Tibial nerve (tissue), 4 donors: ENCODE data around the gene B4GALT6. TPM values are rescaled to one million over a fixed set of nuclear protein-coding genes. Genes with fewer than 3 reads are reported as not detected.

ENCODE experiments used
- DNase-seq, 2 donors: peaks; one replicate each; pipeline ENCODE4 v3.0.0-alpha.2; 2019; ENCODE audit warnings: low spot score in 2 of 2
- H3K27ac ChIP-seq, 4 donors: fragments of 200-600 bp; sonication (generic) in 3 of 4; one replicate each; pipeline ENCODE4 v1.5.1; 2017 to 2019; ENCODE audit warnings: mild to moderate bottlenecking in 1 of 4
- H3K27me3 ChIP-seq, 2 donors: fragments of 200-600 bp; sonication (generic) in 1 of 2; one replicate each; pipeline versions ENCODE4 v1.5.1 to v1.6.0; 2017 to 2019
- H3K36me3 ChIP-seq, 3 donors: fragments of 200-600 bp; sonication (generic); one replicate each; pipeline ENCODE4 v1.5.1; 2018 to 2019
- H3K4me1 ChIP-seq, 4 donors: fragments of 200-600 bp; sonication (generic) in 3 of 4; one replicate each; pipeline ENCODE4 v1.5.1; 2017 to 2019
- H3K4me3 ChIP-seq, 4 donors: fragments of 200-600 bp; sonication (generic) in 3 of 4; one replicate each; pipeline ENCODE4 v1.5.1; 2017 to 2019; ENCODE audit warnings: mild to moderate bottlenecking in 1 of 4, moderate library complexity in 1 of 4
- H3K9me3 ChIP-seq, 4 donors: fragments of 200-600 bp; sonication (generic) in 3 of 4; one replicate each; pipeline ENCODE4 v1.5.1; 2017 to 2019
- EP300 ChIP-seq, 2 donors: sonication (generic); formaldehyde crosslinking; IDR thresholded peaks; one replicate each; pipeline ENCODE4 v1.6.1; 2017; ENCODE audit warnings: antibody characterized with exemption in 2 of 2, mild to moderate bottlenecking in 1 of 2
- POLR2A ChIP-seq, 2 donors: fragments of 450-650 bp; IDR thresholded peaks; one replicate each; pipeline ENCODE4 v1.6.1; 2017; ENCODE audit warnings: antibody characterized with exemption in 2 of 2, mild to moderate bottlenecking in 2 of 2, moderate library complexity in 2 of 2
- WGBS, 2 donors: methylation state at CpG; one replicate each; pipeline ENCODE4 v1.1.5; 2018; 5-methylcytosine and 5-hydroxymethylcytosine counted together
- total RNA-seq, 4 donors: library from RNA; depleted of rRNA; stranded (reverse); fragments of >200 nt; gene quantifications; one replicate each; pipeline ENCODE4 v1.1.0, GENCODE V29; 2016
- TF ChIP-seq, protein P1 (sequence below), 5 experiments: fragments of 200-600 bp in 3 of 5; fragments of 450-650 bp in 2 of 5; sonication (generic) in 3 of 5; IDR thresholded peaks; one replicate each; pipeline ENCODE4 v1.5.1; 2016 to 2019; ENCODE audit warnings: antibody characterized with exemption in 5 of 5, mild to moderate bottlenecking in 3 of 5, moderate library complexity in 2 of 5

Gene B4GALT6
- total RNA-seq, 4 donors from 2014 or later, result 0.98 to 2.1 (median 1.5) TPM

DNA sequence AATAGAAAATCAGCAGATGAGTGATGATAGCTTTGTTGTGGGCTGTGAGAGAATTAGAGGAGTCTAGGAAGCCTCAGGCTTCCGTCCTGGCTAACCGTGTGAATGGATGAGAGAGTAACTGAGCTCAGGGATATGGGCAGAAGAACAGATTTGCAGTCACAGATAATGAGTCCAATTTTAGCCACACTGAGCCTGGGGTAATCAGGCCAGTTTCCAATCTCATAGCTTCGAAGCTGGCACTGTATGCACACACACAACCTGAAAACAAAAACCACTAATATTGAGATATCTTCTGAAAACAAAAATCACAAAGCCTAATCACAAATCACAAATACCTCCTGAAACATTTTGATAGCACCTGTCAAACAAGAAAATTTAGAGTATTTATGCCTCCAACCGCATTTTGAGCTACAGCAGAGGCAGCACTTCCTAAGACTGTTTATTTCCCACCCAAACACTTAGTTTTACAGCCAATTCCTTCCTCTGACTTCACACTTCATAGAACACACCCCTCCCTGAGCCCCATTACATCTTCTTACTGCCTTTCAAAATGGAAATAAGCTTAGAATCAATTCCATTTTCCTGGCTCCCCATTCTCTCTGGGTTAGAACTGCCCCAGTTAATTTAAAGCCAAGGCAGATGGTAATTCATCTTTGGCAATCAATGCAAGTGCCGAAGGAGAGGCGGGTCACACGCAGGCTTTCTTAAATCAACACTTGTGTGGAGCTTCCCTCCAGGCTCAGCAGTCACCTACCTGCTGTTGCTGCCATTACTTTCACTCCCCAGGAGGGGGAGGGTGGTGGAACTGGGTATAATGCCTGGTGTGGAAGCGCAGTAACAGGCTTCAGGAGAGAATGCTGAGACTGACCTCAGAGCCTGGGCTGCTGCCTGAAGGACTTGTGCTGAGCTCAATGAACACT lies 73.8 kb downstream of the B4GALT6 start:
- no peak for TF ChIP-seq POLR2A (IDR thresholded peaks at IDR 0.05)
- TF ChIP-seq, protein P1, sequence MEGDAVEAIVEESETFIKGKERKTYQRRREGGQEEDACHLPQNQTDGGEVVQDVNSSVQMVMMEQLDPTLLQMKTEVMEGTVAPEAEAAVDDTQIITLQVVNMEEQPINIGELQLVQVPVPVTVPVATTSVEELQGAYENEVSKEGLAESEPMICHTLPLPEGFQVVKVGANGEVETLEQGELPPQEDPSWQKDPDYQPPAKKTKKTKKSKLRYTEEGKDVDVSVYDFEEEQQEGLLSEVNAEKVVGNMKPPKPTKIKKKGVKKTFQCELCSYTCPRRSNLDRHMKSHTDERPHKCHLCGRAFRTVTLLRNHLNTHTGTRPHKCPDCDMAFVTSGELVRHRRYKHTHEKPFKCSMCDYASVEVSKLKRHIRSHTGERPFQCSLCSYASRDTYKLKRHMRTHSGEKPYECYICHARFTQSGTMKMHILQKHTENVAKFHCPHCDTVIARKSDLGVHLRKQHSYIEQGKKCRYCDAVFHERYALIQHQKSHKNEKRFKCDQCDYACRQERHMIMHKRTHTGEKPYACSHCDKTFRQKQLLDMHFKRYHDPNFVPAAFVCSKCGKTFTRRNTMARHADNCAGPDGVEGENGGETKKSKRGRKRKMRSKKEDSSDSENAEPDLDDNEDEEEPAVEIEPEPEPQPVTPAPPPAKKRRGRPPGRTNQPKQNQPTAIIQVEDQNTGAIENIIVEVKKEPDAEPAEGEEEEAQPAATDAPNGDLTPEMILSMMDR (IDR thresholded peaks at IDR 0.05), result no peak
- TF ChIP-seq EP300 (IDR thresholded peaks at IDR 0.05), result no peak
- Histone ChIP-seq H3K36me3 (no peaks in the 10 kb centered on the region), H3K4me3 (no peak overlapping the region), H3K27me3 (no peaks in the 10 kb centered on the region), H3K9me3 (no peaks in the 10 kb centered on the region), H3K4me1 (no peaks in the 10 kb centered on the region), H3K27ac (no peak overlapping the region)
- 45 to 51% methylated on average over 8 of the region's 8 CpGs for WGBS, 2 donors
- DNase-seq, result no peak

DNA sequence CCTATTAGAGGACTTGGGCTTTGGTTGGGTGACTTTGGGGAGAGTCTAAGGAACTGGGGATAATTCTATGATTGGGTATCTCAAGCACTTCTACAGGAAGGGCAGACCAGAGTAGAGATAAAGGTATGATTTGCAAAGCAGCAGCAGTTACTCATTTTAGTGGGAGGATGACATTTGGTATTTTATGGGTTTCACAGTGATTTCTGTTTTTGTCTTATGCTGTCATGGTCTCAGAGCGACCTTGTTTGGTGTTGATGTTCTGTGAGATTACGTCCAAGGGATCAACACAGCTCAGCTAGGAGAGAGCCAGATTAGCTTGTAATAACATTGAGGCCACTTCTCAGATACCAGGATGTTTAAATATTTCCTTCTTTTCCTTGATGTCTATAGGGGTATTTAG lies 74.5 kb downstream of the B4GALT6 start:
- TF ChIP-seq, protein P1 (IDR thresholded peaks at IDR 0.05), result no peak
- TF ChIP-seq POLR2A (IDR thresholded peaks at IDR 0.05) (no peak), EP300 (IDR thresholded peaks at IDR 0.05) (no peak)
- H3K4me3 ChIP-seq, result no peak overlapping the region
- no peaks in the 10 kb centered on the region for H3K27me3 ChIP-seq
- no peak overlapping the region for H3K27ac ChIP-seq
- no peaks in the 10 kb centered on the region for H3K9me3 ChIP-seq
- H3K4me1 ChIP-seq, result no peaks in the 10 kb centered on the region
- no peaks in the 10 kb centered on the region for H3K36me3 ChIP-seq
- DNase-seq, result no peak
- WGBS, 2 donors, result 70 to 80% methylated on average over 2 of the region's 2 CpGs

DNA sequence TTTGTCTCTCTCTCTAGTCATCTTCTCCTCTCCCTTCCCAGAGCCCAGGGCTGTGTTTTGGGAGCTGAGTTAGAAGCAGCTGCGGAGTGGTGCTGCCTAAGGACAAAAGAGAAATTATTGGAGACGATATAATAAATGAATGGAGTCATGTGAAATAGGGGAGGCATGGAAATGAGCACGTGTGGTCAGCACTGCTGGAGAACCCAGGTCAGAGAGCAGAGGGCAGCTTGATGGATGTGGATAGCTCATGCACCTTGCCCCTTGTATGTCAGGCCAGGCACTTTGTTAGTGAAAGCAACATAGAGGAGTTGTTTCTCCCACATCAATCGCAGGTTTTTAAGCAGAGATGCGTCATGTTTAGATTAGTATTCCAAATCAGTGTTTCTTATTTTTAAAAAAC lies 77.0 kb downstream of the B4GALT6 start:
- H3K9me3 ChIP-seq, result no peaks in the 10 kb centered on the region

DNA sequence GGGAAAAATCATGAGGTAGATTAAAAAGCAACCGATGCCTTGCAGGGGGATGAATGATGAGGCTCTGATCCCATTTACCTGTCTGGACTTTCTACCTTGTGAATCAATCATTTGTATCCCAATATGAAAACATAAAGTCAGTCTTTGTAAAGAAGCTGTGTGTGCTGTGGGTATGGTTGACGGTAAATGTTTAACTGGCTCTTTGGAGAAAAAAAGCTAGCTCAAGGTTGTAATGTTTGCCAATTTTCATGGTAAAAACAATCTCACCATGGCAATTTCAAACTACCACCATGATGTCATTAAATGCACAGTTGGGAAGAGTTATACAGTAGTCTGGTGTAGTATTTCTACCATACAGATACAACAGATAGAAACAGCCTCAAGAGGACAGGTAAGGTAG lies 78.1 kb downstream of the B4GALT6 start:
- H3K27ac ChIP-seq, result no peak overlapping the region
- H3K27me3 ChIP-seq, result no peaks in the 10 kb centered on the region
- DNase-seq, result no peak
- TF ChIP-seq EP300 (IDR thresholded peaks at IDR 0.05), result no peak
- TF ChIP-seq POLR2A (IDR thresholded peaks at IDR 0.05), result no peak
- TF ChIP-seq, protein P1 (IDR thresholded peaks at IDR 0.05), result no peak
- H3K9me3 ChIP-seq, result no peaks in the 10 kb centered on the region
- WGBS, 2 donors, result 91 to 92% methylated on average over 2 of the region's 2 CpGs
- no peak overlapping the region for H3K4me3 ChIP-seq
- H3K36me3 ChIP-seq, result no peaks in the 10 kb centered on the region
- H3K4me1 ChIP-seq, result no peaks in the 10 kb centered on the region

More for the DNA sequence above, 77.0 kb downstream of the B4GALT6 start:
- Histone ChIP-seq H3K27ac (no peak overlapping the region), H3K36me3 (no peaks in the 10 kb centered on the region), H3K27me3 (no peaks in the 10 kb centered on the region), H3K4me1 (no peaks in the 10 kb centered on the region), H3K4me3 (no peak overlapping the region)
- DNase-seq, result no peak
- 61 to 64% methylated on average over 5 of the region's 5 CpGs for whole genome bisulfite sequencing, 2 donors
- TF ChIP-seq POLR2A (IDR thresholded peaks at IDR 0.05), result no peak
- TF ChIP-seq, protein P1 (IDR thresholded peaks at IDR 0.05), result no peak
- TF ChIP-seq EP300 (IDR thresholded peaks at IDR 0.05), result no peak

DNA sequence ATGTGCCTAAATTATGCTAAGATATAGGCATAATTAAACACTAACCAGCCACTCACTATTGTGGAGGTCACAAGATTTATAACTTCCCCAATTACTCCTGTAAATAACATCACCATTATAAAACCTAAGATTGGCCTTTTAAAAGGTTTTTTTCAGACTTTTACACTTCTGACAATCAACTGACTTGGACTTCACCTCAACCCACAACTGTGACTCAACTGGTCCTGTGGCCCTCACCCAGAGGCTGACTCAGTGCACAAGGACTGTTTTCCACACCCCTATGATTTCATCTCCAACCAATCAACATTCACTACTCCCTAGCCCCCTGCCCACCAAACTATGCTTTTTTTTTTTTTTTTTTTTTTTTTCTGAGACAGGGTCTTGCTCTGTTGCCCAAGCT lies 81.1 kb downstream of the B4GALT6 start:
- Histone ChIP-seq H3K27ac (no peak overlapping the region), H3K27me3 (no peaks in the 10 kb centered on the region), H3K4me3 (no peak overlapping the region), H3K9me3 (no peaks in the 10 kb centered on the region), H3K4me1 (no peaks in the 10 kb centered on the region), H3K36me3 (no peaks in the 10 kb centered on the region)
- no peak for DNase-seq
- TF ChIP-seq POLR2A (IDR thresholded peaks at IDR 0.05) (no peak), EP300 (IDR thresholded peaks at IDR 0.05) (no peak)
- TF ChIP-seq, protein P1 (IDR thresholded peaks at IDR 0.05), result no peak
